G401.6 (cell line): ENCODE results near the gene RTF2.
"Not testable (repeated sequence)": the region's sequence is repeated elsewhere in the genome, so short reads cannot be mapped to it uniquely, and the experiment has no call there.

Source experiments
- FAIRE-seq: peaks from 2 replicates; lab custom pipeline; 2012; peaks lifted over from hg19 to GRCh38; lab: Jason Lieb, UNC

Gene RTF2

GRCh38 chr20:56501116-56501515 lies 32.7 kb downstream of the RTF2 start:
- FAIRE-seq = no peak

GRCh38 chr20:56503916-56504315 lies 35.5 kb downstream of the RTF2 start:
- FAIRE-seq = no peak

- FAIRE-seq = no peak
Observed at GRCh38 chr20:56504373-56505005, 36.1 kb downstream of the RTF2 start.

GRCh38 chr20:56506103-56506502 lies 37.7 kb downstream of the RTF2 start:
- no peak for FAIRE-seq

GRCh38 chr20:56511926-56512325 lies 43.5 kb downstream of the RTF2 start:
- no peak for FAIRE-seq

GRCh38 chr20:56513161-56514150 lies 45.0 kb downstream of the RTF2 start:
- FAIRE-seq = no peak

GRCh38 chr20:56516631-56517030 lies 48.2 kb downstream of the RTF2 start:
- no peak for FAIRE-seq

GRCh38 chr20:56517211-56517610 lies 48.8 kb downstream of the RTF2 start:
- no peak for FAIRE-seq

GRCh38 chr20:56517641-56518040 lies 49.2 kb downstream of the RTF2 start:
- FAIRE-seq = no peak

GRCh38 chr20:56518126-56518525 lies 49.7 kb downstream of the RTF2 start:
- no peak for FAIRE-seq

GRCh38 chr20:56518721-56519398 lies 50.4 kb downstream of the RTF2 start:
- no peak for FAIRE-seq

- FAIRE-seq = no peak
Observed at GRCh38 chr20:56519551-56519950, 51.1 kb downstream of the RTF2 start.

- FAIRE-seq = no peak
Observed at GRCh38 chr20:56520180-56520579, 51.8 kb downstream of the RTF2 start.

- FAIRE-seq = not testable (repeated sequence)
Observed at GRCh38 chr20:56520746-56521354, 52.4 kb downstream of the RTF2 start.

GRCh38 chr20:56522311-56522710 lies 53.9 kb downstream of the RTF2 start:
- FAIRE-seq = no peak

GRCh38 chr20:56524444-56524843 lies 56.0 kb downstream of the RTF2 start, which contains the start of gene FAM209A:
Gene FAM209A, plus strand, starts transcription at chr20:56524744. Its CDS starts 65 bp downstream, at chr20:56524809.
- not testable (repeated sequence) for FAIRE-seq

- no peak for FAIRE-seq
Observed at GRCh38 chr20:56527521-56527920, 59.1 kb downstream of the RTF2 start.

GRCh38 chr20:56532946-56533345 lies 64.5 kb downstream of the RTF2 start, which contains the start of gene FAM209B:
Gene FAM209B, plus strand, starts transcription at chr20:56533246. Its CDS starts 96 bp downstream, at chr20:56533342.
- not testable (repeated sequence) for FAIRE-seq

GRCh38 chr20:56537997-56538396 lies 69.6 kb downstream of the RTF2 start:
- FAIRE-seq = no peak

- FAIRE-seq = no peak
Observed at GRCh38 chr20:56540415-56540814, 72.0 kb downstream of the RTF2 start.

GRCh38 chr20:56542489-56543030 lies 74.1 kb downstream of the RTF2 start:
- no peak for FAIRE-seq

- FAIRE-seq = no peak
Observed at GRCh38 chr20:56551571-56551970, 83.1 kb downstream of the RTF2 start.
